Astrocyte of the spinal cord (primary cell): Measurements from ENCODE around the gene ATP2A1.
"Not testable (repeated sequence)": the region's sequence is repeated elsewhere in the genome, so short reads cannot be mapped to it uniquely, and the experiment has no call there.

Source experiments
- DNase-seq: peaks from one replicate; pipeline ENCODE4 v3.0.0; 2011; ENCODE audit warnings: low read depth, low spot score
- H3K4me3 ChIP-seq: 2 replicates; pipeline ENCODE4 v1.5.1; 2011; ENCODE audit warnings: low read depth, mild to moderate bottlenecking, low read length, moderate library complexity
- CTCF ChIP-seq: IDR thresholded peaks from 2 replicates; pipeline ENCODE4 v1.5.1; 2012; ENCODE audit warnings: low read depth, mild to moderate bottlenecking, low read length, inconsistent platforms
- in situ Hi-C: cut with HindIII; loops from 2 replicates; pipeline ENCODE4 v1.10.0; 2017; ENCODE audit warnings: low sequenced_read_pairs

The ATP2A1 gene

GRCh38 chr16:28937222-28937876 lies 59.1 kb downstream of the ATP2A1 start:
- TF ChIP-seq CTCF, result no peak
- H3K4me3 ChIP-seq, result no peak overlapping the region
- no peak for DNase-seq
- in situ Hi-C loops, result no loop called here

DNA sequence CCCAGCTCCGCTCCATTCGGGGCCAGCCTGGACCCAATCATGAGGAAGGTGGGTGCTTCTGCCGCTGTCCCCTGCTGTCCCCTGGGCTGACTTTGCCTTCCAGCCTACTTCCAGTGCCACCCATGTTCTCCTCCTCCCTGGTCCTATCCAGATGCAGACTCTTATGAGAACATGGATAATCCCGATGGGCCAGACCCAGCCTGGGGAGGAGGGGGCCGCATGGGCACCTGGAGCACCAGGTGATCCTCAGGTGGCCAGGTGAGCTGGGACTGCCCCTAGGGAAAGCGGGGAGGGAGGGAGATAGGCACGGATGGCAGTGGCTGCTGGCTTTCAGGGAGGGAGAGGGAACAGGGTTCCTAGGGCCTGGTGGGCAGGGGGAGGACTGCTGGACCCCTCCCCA lies 60.4 kb downstream of the ATP2A1 start:
- H3K4me3 ChIP-seq, result no peak overlapping the region
- no peak for TF ChIP-seq CTCF
- in situ Hi-C loops, result no loop called here
- no peak for DNase-seq

- H3K4me3 ChIP-seq, in situ Hi-C loops, DNase-seq: not testable (repeated sequence)
Observed at GRCh38 chr16:28939825-28940224, 61.5 kb downstream of the ATP2A1 start.

- no peak for TF ChIP-seq CTCF
- DNase-seq, result no peak
- in situ Hi-C loops, result no loop called here
- no peak overlapping the region for H3K4me3 ChIP-seq
Observed at GRCh38 chr16:28943281-28943680, 65.0 kb downstream of the ATP2A1 start.

DNA sequence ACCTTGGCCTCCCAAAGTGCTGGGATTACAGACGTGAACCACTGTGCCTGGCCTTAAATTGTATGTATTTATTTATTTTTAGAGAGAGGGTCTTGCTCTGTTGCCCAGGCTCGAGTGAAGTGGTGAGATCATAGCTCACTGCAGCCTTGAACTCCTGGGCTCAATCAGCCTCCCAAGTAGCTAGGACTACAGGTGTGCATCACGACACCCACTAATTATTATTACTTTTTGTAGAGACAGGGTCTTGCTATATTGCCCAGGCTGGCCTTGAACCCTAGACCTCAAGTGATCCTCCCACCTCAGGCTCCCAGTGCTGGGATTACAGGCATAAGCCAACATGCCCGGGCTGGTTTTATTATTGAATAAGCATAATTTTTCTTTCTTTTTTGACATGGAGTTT lies 68.4 kb downstream of the ATP2A1 start:
- DNase-seq, result no peak
- TF ChIP-seq CTCF, result no peak
- H3K4me3 ChIP-seq, result no peak overlapping the region
- in situ Hi-C loops, result no loop called here

DNA sequence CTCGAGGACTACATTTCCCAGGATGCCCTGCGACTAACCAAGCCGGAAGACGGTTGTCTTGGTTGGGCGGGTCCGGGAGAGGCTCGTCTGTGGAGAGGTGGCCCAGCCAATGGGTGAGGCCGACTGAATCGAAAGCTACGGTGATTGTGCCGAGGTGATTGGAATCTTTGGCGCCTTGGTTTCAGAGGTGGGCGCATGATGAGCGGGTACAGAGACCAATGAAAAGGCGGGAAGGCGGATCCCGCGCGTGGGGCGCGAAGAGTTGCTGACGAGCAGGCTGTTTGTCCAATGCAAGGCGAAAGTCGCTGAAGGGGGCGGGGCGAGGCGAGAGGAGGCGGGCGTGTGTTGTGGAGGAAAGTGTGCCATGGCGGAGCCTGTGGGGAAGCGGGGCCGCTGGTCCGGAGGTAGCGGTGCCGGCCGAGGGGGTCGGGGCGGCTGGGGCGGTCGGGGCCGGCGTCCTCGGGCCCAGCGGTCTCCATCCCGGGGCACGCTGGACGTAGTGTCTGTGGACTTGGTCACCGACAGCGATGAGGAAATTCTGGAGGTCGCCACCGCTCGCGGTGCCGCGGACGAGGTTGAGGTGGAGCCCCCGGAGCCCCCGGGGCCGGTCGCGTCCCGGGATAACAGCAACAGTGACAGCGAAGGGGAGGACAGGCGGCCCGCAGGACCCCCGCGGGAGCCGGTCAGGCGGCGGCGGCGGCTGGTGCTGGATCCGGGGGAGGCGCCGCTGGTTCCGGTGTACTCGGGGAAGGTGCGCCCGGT lies 72.5 kb downstream of the ATP2A1 start, which contains the start of gene NFATC2IP:
NFATC2IP (plus strand) TSS at position 290 of the 762 bp plus-strand sequence; CDS start at position 365, 75 bp downstream.
- in situ Hi-C loops, result no loop called here
- H3K4me3 ChIP-seq, result peak within 1 kb of the TSS; percentile 74
- TF ChIP-seq CTCF, result no peak
- peak; percentile 100 for DNase-seq

GRCh38 chr16:28951410-28951943 lies 73.2 kb downstream of the ATP2A1 start:
- peak overlapping the region; percentile 74 for H3K4me3 ChIP-seq
- DNase-seq, result no peak
- in situ Hi-C loops, result no loop called here
- TF ChIP-seq CTCF, result no peak
